ENCODE measurements around the gene PTGFRN.

The PTGFRN gene

GRCh38 chr1:116999596-116999995 lies 89.9 kb downstream of the PTGFRN start (continued):
- TF ChIP-seq CREB5 (CRISPR knock-in tag; IDR thresholded peaks at IDR 0.05; ENCODE audit: low read depth) (no peak), ZFP3 (CRISPR knock-in tag; IDR thresholded peaks at IDR 0.05) (no peak)

- ATAC-seq = no peak
- no peak for TF ChIP-seq PPARA (CRISPR knock-in tag; IDR thresholded peaks at IDR 0.05; ENCODE audit: borderline replicate concordance)
- no peak for TF ChIP-seq ZNF8 (CRISPR knock-in tag; IDR thresholded peaks at IDR 0.05)
- no peak for TF ChIP-seq ESRRG (CRISPR knock-in tag; IDR thresholded peaks at IDR 0.05)
- no peak for TF ChIP-seq ARNTL (CRISPR knock-in tag; IDR thresholded peaks at IDR 0.05; ENCODE audit: borderline replicate concordance, low read depth)
Measured at GRCh38 chr1:117000142-117000541, 90.4 kb downstream of the PTGFRN start.

- TF ChIP-seq OSR1 (CRISPR knock-in tag; IDR thresholded peaks at IDR 0.05) = no peak
- TF ChIP-seq BACH2 (CRISPR knock-in tag; IDR thresholded peaks at IDR 0.05; ENCODE audit: borderline replicate concordance) = no peak
- no peak for ATAC-seq
Measured at GRCh38 chr1:117001254-117001927, 91.7 kb downstream of the PTGFRN start, which contains the start of gene CD101. TSS of gene CD101 (plus strand) at chr1:117001760. CDS start at chr1:117001818, 58 bp downstream.

GRCh38 chr1:117003223-117003875 lies 93.6 kb downstream of the PTGFRN start:
- TF ChIP-seq GLIS3 (CRISPR knock-in tag; IDR thresholded peaks at IDR 0.05) (no peak), SNAI2 (CRISPR knock-in tag; IDR thresholded peaks at IDR 0.05) (no peak), ZFP3 (CRISPR knock-in tag; IDR thresholded peaks at IDR 0.05) (no peak), BACH2 (CRISPR knock-in tag; IDR thresholded peaks at IDR 0.05; ENCODE audit: borderline replicate concordance) (no peak), ZNF565 (CRISPR knock-in tag; conservative IDR thresholded peaks at IDR 0.05; ENCODE audit: low read depth) (no peak), CREB5 (CRISPR knock-in tag; IDR thresholded peaks at IDR 0.05; ENCODE audit: low read depth) (no peak), CSDC2 (CRISPR knock-in tag; IDR thresholded peaks at IDR 0.05) (no peak), ZNF70 (CRISPR knock-in tag; IDR thresholded peaks at IDR 0.05) (no peak), TOX (CRISPR knock-in tag; IDR thresholded peaks at IDR 0.05; ENCODE audit: borderline replicate concordance) (no peak)
- no peak for ATAC-seq

- TF ChIP-seq ZNF70 (CRISPR knock-in tag; IDR thresholded peaks at IDR 0.05) (no peak), PPARA (CRISPR knock-in tag; IDR thresholded peaks at IDR 0.05; ENCODE audit: borderline replicate concordance) (no peak), GLIS3 (CRISPR knock-in tag; IDR thresholded peaks at IDR 0.05) (no peak), SNAI2 (CRISPR knock-in tag; IDR thresholded peaks at IDR 0.05) (no peak), ZFP3 (CRISPR knock-in tag; IDR thresholded peaks at IDR 0.05) (no peak), RARB (CRISPR knock-in tag; IDR thresholded peaks at IDR 0.05) (no peak), BACH2 (CRISPR knock-in tag; IDR thresholded peaks at IDR 0.05; ENCODE audit: borderline replicate concordance) (no peak), CREB5 (CRISPR knock-in tag; IDR thresholded peaks at IDR 0.05; ENCODE audit: low read depth) (no peak), ZNF565 (CRISPR knock-in tag; conservative IDR thresholded peaks at IDR 0.05; ENCODE audit: low read depth) (no peak), ZFP30 (CRISPR knock-in tag; IDR thresholded peaks at IDR 0.05) (no peak), ZNF8 (CRISPR knock-in tag; IDR thresholded peaks at IDR 0.05) (no peak), ISL1 (CRISPR knock-in tag; IDR thresholded peaks at IDR 0.05) (no peak)
- no peak for ATAC-seq
Measured at GRCh38 chr1:117007719-117008013, 98.0 kb downstream of the PTGFRN start.

- no peak for ATAC-seq
- no peak for TF ChIP-seq ZFP3 (CRISPR knock-in tag; IDR thresholded peaks at IDR 0.05)
- no peak for TF ChIP-seq PATZ1 (CRISPR knock-in tag; IDR thresholded peaks at IDR 0.05; ENCODE audit: borderline replicate concordance)
- TF ChIP-seq ZNF70 (CRISPR knock-in tag; IDR thresholded peaks at IDR 0.05) = no peak
- TF ChIP-seq ZFP30 (CRISPR knock-in tag; IDR thresholded peaks at IDR 0.05) = no peak
Measured at GRCh38 chr1:117008656-117009055, 98.9 kb downstream of the PTGFRN start.
